AG04450 (cell line): ENCODE data around the gene HAVCR2. TPM values are rescaled to one million over a fixed set of nuclear protein-coding genes. Genes with fewer than 3 reads are reported as not detected.
"Not testable (repeated sequence)": the region's sequence is repeated elsewhere in the genome, so short reads cannot be mapped to it uniquely, and the experiment has no call there.

Experiments
- CTCF ChIA-PET: fragments of 300-600, 350-600 bp; formaldehyde crosslinking; extraction: SDS; loops from one replicate; lab custom pipeline; 2022; ENCODE audit warnings: antibody characterized with exemption, inconsistent platforms; lab: Charles Lee
- POLR2A ChIA-PET: fragments of 350-600 bp; formaldehyde crosslinking; extraction: SDS; loops from one replicate; lab custom pipeline; 2021; ENCODE audit warnings: antibody characterized with exemption, inconsistent platforms; lab: Yijun Ruan, JAX
- DNase-seq: peaks from one replicate; pipeline ENCODE4 v3.0.0-alpha.2; 2011; ENCODE audit warnings: low read depth, low spot score
- H3K27ac ChIP-seq: one replicate; pipeline ENCODE4 v1.5.1; 2012; ENCODE audit warnings: low read depth, low read length, control low read depth
- H3K27me3 ChIP-seq: one replicate; pipeline ENCODE4 v1.6.0; 2012; ENCODE audit warnings: low read length; ENCODE audit not compliant: control insufficient read depth, insufficient read depth
- H3K4me3 ChIP-seq: 2 replicates; pipeline ENCODE4 v1.5.1; 2011; ENCODE audit warnings: mild to moderate bottlenecking, low read depth, low read length, control low read depth
- H3K9me3 ChIP-seq: 2 replicates; pipeline ENCODE4 v1.5.1; 2012; ENCODE audit warnings: low read length; ENCODE audit not compliant: control insufficient read depth, insufficient read depth
- CTCF ChIP-seq: IDR thresholded peaks from 2 replicates; pipeline ENCODE4 v1.5.1; 2011; ENCODE audit warnings: low read depth, low read length, control low read depth, inconsistent platforms
- polyA plus RNA-seq: library from polyadenylated mRNA; depleted of rRNA; stranded (reverse); fragments of >200 nt; gene quantifications from 2 replicates; pipeline ENCODE4 v1.2.3, GENCODE V29; 2011

HAVCR2 gene
- polyA plus RNA-seq, 1 experiment = not detected

- CTCF ChIA-PET = no interaction called here
- no peaks in the 10 kb centered on the region for H3K27me3 ChIP-seq
- POLR2A ChIA-PET = no interaction called here
- no peak for TF ChIP-seq CTCF
- H3K9me3 ChIP-seq = no peaks in the 10 kb centered on the region; the same call in none of the 2 replicates
- H3K4me3 ChIP-seq = no peak overlapping the region
- DNase-seq = no peak
- no peak overlapping the region for H3K27ac ChIP-seq
Observed at GRCh38 chr5:157050050-157050449, 58.8 kb downstream of the HAVCR2 start.

DNA sequence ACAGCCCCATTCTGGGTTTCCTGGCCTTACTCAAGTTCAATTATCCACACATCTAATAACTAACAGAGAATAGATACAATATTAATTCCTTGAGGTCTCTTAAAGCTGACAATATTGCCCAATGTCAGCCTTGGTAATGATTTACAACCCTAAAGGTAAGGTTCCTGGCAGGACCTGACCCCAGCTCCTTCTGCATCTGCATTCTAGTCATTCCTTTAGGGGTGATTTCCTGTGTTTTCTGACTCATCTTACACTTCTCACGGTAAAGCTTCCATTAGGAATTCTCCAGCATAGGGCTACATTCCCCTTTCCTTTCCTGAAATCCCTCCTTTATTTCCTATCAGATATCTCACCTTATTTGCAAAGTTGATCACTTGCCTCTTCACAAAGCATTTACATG, 59.2 kb downstream of the HAVCR2 start:
- H3K9me3 ChIP-seq = no peaks in the 10 kb centered on the region; the same call in none of the 2 replicates
- ChIA-PET POLR2A (no interaction called here), CTCF (no interaction called here)
- no peak overlapping the region for H3K4me3 ChIP-seq
- no peak overlapping the region for H3K27ac ChIP-seq
- DNase-seq = no peak
- TF ChIP-seq CTCF = no peak
- no peaks in the 10 kb centered on the region for H3K27me3 ChIP-seq

- ChIA-PET POLR2A (no interaction called here), CTCF (no interaction called here)
- H3K27me3 ChIP-seq = no peaks in the 10 kb centered on the region
- no peak for DNase-seq
- no peak overlapping the region for H3K27ac ChIP-seq
- no peak for TF ChIP-seq CTCF
- H3K9me3 ChIP-seq = no peaks in the 10 kb centered on the region; the same call in 1 of the 2 replicates
- no peak overlapping the region for H3K4me3 ChIP-seq
Observed at GRCh38 chr5:157047898-157048297, 60.9 kb downstream of the HAVCR2 start.

DNA sequence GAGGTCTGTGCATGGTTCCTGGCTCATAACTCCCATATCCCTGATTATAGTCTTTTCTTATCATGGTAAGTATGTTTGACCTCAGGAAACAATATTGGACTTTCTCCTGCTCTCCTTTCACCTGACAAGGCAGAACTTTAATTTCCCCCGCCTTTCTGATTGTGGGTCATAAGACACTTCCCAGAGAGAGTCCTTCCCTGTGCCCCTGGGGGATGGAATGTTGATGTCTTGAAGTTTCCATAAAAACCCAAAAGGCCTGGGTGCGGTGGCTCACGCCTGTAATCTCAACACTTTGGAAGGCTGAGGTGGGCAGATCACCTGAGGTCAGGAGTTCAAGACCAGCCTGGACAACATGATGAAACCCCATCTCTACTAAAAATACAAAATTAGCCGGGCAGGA, 61.8 kb downstream of the HAVCR2 start:
- DNase-seq, H3K9me3 ChIP-seq, H3K27me3 ChIP-seq, H3K27ac ChIP-seq, H3K4me3 ChIP-seq, POLR2A ChIA-PET, CTCF ChIA-PET: not testable (repeated sequence)

GRCh38 chr5:157046041-157046440, 62.8 kb downstream of the HAVCR2 start:
- TF ChIP-seq CTCF = no peak
- ChIA-PET POLR2A (no interaction called here), CTCF (no interaction called here)
- Histone ChIP-seq H3K9me3 (peaks cover 2% of the 10 kb centered on the region), H3K27ac (no peak overlapping the region), H3K27me3 (no peaks in the 10 kb centered on the region), H3K4me3 (no peak overlapping the region)
- DNase-seq = no peak

DNA sequence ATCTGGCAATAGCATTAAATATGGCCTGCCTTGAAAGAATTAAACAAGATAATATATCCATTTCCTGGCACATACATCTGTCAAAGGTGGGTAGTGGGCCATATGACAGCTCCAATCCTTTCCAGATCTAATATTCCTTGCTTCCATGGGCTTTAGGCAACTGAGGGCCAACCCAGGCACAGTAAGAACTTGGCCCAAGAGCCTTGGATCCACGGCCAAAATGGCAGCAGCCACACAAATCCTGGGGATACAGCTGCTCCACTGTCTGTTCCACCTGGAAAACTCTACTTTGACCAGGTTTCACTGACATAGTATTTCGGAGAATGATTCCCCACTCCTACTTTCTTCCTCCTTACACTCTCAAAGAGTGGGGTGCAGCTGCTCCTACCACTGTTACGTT, 63.2 kb downstream of the HAVCR2 start:
- ChIA-PET POLR2A (no interaction called here), CTCF (no interaction called here)
- DNase-seq = no peak
- Histone ChIP-seq H3K27ac (no peak overlapping the region), H3K27me3 (no peaks in the 10 kb centered on the region), H3K9me3 (peaks cover 2% of the 10 kb centered on the region), H3K4me3 (no peak overlapping the region)
- no peak for TF ChIP-seq CTCF
